Measurements from ENCODE around the gene PLVAP.

- TF ChIP-seq CTCF (IDR thresholded peaks at IDR 0.05; ENCODE audit: insufficient read depth, low read length, poor library complexity, severe bottlenecking): peak; percentile 58
- TF ChIP-seq EZH2phosphoT487 (conservative IDR thresholded peaks at IDR 0.05; ENCODE audit: low read length): no peak
Measured at GRCh38 chr19:17305517-17306284, 71.4 kb downstream of the PLVAP start, which contains the start of gene MRPL34.
